ENCODE measurements around the gene RBBP6.
A peak's percentile ranks its signal among the peaks of the same experiment; 100 is the strongest.
"Not testable (repeated sequence)": the region's sequence is repeated elsewhere in the genome, so short reads cannot be mapped to it uniquely, and the experiment has no call there.

The RBBP6 gene

DNA sequence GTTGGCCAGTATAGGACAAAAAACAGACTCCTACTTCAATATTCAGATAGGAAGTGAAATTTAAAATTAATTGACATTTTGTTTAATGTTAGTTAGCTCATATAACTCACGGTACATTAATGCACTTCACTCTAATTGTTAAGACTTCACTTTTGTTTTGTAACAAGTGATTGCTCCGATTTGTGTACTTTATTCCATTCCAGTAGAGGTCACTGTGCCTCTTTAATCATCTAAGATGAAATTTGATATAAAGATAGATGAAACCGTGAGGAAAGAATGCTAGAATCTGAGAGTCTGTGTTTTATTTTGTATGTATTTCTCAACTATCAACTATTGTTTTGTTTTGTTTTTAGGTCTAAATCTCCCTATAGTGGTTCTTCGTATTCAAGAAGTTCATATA, 29.0 kb downstream of the RBBP6 start:
- DNase-seq (ENCODE audit: low read depth in 3 of 3): no peak

DNA sequence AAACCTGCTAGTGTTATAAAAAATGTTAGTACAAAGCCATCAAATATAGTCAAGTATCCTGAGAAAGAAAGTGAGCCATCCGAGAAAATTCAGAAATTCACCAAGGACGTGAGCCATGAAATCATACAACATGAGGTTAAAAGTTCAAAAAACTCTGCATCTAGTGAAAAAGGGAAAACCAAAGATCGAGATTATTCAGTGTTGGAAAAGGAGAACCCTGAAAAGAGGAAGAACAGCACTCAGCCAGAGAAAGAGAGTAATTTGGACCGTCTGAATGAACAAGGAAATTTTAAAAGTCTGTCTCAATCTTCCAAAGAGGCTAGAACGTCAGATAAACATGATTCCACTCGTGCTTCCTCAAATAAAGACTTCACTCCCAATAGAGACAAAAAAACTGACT, 31.7 kb downstream of the RBBP6 start:
- DNase-seq (ENCODE audit: low read depth in 3 of 3): no peak

DNA sequence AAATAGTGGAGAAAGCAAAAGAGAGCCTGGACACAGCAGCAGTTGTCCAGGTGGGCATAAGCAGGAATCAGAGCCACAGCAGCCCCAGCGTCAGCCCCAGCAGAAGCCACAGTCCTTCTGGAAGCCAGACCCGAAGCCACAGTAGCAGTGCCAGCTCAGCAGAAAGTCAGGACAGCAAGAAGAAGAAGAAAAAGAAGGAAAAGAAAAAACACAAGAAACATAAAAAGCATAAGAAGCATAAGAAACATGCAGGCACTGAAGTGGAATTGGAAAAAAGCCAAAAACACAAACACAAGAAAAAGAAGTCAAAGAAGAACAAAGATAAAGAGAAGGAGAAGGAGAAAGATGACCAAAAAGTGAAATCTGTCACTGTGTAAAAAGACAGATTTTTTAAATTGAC, 32.7 kb downstream of the RBBP6 start:
- no peak for DNase-seq (ENCODE audit: low read depth in 3 of 3)

DNA sequence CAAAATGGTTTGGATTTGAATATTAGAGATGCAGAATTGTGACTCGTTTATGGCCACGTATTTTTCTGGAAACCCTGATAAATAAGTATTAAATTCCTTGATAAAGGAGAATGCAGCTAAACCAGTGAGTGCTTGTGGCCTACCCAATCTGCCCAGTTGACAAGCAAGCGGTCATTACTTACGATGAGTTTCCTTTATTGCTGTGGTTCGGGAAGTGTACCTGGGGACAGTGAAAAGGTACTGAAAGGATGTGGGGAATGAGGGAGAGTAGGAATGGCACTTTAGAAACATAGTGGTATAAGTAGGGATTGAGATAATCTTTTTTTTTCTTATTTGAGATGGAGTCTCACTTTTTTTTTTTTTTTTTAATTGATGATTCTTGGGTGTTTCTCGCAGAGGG, 33.8 kb downstream of the RBBP6 start:
- DNase-seq (ENCODE audit: low read depth in 3 of 3): no peak

DNA sequence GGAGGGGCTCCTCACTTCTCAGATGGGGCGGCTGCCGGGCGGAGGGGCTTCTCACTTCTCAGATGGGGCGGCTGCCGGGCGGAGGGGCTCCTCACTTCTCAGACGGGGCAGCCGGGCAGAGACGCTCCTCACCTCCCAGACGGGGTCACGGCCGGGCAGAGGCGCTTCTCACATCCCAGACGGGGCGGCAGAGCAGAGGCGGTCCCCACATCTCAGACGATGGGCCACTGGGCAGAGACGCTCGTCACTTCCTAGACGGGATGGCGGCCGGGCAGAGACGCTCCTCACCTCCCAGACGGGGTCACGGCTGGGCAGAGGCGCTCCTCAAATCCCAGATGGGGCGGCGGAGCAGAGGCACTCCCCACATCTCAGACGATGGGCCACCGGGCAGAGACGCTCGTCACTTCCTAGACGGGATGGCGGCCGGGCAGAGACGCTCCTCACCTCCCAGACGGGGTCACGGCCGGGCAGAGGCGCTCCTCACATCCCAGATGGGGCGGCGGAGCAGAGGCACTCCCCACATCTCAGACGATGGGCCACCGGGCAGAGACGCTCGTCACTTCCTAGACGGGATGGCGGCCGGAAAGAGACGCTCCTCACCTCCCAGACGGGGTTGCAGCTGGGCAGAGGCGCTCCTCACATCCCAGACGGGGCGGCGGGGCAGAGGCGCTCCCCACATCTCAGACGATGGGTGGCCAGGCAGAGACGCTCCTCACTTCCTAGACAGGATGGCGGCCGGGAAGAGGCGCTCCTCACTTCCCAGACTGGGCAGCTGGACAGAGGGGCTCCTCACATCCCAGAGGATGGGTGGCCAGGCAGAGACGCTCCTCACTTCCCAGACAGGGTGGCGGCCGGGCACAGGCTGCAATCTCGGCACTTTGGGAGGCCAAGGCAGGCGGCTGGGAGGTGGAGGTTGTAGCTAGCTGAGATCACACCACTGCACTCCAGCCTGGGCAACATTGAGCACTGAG, 35.4 kb downstream of the RBBP6 start:
- DNase-seq (ENCODE audit: low read depth in 3 of 3): not testable (repeated sequence)

DNA sequence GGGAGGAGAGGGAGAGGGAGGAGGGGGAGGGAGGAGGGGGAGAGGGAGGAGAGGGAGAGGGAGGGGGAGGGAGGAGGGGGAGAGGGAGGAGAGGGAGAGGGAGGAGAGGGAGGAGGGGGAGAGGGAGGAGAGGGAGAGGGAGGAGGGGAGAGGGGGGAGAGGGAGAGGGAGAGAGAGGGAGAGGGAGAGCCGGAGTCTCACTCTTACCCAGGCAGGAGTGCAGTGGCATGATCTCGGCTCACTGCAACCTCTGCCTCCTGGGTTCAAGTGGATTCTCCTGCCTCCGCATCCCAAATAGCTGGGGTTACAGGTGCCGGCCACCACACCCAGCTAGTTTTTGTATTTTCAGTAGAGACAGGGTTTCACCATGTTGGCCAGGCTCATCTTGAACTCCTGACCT, 36.4 kb downstream of the RBBP6 start:
- DNase-seq (ENCODE audit: low read depth in 3 of 3): not testable (repeated sequence)

DNA sequence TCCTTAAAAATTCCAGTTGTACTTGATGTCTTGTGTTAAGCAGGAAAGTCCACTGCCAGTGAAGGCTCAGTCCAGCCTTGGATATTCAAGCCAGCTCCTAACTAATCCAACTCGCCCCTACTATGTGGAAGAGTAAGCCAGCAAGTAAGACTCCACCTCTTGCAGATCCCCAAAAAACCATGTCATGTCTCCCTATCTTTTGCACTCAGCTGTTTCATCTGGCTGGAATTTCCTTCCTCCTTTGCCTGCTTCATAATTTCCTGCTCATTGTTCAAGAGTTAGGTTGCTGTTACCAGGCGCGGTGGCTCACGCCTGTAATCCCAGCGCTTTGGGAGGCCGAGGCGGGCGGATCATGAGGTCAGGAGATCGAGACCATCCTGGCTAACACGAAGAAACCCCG, 37.8 kb downstream of the RBBP6 start:
- DNase-seq (ENCODE audit: low read depth in 3 of 3): no peak

DNA sequence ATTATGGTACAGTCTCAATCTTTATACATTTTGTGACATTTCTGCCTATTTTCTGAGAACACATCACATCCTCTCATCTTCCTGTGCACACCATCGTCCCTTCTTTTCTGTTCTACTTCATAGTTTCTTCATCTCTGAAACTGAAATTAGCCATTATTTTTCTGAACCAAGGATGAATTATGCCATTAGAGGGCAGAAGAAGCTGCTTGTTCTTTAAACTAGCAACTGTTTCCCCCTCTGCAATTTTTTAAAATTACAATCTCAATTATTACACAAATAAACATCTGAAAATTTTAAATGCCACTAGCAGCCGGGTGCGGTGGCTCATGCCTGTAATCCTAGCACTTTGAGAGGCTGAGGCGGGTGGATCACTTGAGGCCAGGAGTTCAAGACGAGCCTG, 41.3 kb downstream of the RBBP6 start:
- DNase-seq (ENCODE audit: low read depth in 3 of 3): no peak

DNA sequence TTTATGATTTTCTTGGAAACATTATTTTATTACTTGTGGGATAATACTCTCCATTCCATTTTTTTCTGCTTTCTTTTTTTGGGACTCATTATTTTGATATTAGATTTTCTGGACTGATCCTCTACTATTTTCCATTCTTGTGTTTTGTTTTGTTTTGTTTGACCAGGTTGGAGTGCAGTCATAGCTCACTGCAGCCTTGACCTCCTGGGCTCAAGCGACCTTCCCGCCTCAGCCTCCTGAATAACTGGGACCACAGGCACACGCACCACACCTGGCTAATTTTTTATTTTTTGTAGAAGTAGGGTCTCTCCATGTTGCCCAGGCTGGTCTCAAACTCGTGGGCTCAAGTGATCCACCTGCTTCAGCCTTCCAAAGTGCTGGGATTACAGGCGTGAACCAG, 44.1 kb downstream of the RBBP6 start:
- DNase-seq (ENCODE audit: low read depth in 3 of 3): no peak

DNA sequence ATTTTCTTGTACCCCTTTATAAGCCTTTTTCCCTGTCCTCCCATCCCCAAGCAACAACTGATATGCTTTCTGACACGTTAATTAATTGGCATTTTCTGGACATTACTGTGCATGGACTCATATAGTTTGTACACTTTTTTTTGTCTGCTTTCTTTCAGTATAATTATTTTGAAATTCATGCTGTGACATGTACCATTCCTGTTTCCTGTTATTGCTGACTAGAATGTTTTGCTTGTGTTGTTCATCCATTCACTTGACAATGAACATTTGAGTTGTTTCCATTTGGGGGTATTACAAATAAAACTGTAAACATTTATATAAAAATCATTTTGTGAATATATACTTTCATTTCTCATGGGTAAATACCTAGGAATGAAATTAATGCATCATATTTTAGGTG, 50.6 kb downstream of the RBBP6 start:
- no peak for DNase-seq (ENCODE audit: low read depth in 3 of 3)

DNA sequence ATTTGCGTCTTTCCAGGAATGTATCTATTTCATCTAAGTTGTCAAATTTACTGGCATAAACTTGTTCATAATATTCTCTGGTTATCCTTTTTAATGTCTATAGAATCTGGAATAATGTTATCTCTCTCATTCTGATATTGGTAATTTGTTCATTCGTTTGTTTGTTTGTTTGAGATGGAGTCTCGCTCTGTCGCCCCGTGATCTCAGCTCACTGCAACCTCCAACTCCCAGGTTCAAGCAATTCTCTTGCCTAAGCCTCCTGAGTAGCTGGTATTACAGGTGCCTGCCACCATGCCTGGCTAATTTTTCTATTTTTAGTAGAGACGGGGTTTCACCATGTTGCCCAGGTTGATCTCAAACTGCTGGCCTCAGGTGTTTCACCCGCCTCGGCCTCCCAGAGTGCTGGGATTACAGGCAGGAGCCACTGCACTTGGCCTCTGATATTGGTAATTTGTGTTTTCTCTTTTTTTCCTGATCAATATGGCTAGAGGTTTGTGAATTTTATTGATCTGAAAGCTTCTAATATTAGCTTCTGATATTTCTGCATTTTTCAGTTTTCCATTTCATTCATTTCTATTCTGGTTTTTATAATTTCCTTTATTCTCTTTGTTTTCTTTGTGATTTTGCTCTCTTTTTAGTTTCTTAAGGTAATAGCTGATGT, 59.5 kb downstream of the RBBP6 start:
- no peak for DNase-seq (ENCODE audit: low read depth in 3 of 3)

DNA sequence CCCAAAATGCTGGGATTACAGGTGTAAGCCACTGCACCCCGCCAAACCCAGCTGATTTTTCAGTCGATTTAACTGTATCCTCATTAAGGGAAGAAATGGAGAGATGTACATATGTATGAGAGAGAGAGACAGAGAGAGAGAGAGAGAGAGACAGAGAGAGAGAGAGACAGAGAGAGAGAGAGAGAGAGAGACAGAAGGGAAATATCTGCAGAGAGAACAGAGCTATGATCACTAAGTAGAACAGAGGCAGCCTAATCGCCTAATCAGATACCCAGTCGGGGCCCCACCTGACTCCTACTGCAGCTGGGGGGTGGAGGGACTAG, 70.0 kb downstream of the RBBP6 start:
- no peak for DNase-seq (ENCODE audit: low read depth in 3 of 3)

DNA sequence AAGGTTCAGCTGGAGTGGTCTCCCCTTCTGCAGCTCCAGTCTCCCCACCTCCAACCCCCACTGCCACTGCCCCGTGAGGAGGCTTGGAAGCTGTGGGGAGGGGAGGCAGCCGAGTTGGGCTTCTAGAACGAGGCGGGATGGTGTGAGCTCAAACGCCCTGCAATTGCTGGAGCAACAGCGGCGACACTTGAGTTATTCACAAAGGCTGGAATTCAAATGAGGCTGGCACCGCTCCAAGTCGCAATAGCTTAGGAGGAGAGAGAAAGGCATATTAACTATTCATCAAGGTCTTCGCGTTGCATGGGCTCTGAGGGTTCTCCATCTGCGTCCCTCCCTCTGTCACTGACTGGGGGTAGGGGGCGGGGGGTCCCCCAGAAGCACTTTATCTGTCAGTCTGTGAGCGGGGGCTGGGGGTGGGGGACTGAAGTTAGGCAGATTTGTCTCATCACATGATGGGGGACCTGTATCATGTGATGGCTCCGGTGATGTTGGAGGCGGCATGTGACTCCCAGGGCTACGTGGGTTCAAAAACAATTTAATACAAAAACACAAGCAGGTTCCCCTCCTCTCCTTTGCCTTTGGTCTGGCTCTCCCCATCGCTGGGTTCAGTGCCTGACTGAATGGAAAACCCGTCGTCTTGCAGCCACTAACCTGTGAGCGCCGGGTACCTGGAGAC, 70.5 kb downstream of the RBBP6 start:
- DNase-seq (ENCODE audit: low read depth in 3 of 3): peak in 1 of 3 donors; percentile 1

DNA sequence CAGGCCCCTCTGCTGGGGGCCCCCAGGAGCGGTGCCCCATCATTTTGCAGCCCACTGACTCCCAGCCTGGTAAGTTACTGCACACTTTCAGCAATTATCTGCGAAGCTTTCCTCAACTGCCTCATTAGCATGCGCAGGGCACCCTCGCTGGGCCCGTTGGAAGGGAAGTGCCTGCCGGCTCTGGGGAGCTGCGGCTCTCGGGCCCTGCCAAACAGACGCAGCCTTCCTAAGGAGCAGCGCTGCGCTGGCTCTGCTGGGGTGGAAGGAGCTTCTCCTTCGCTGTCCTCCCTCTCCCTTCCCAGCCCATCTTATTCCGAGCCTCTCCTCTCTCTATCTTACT, 71.0 kb downstream of the RBBP6 start:
- peak in 1 of 3 donors; percentile 1 for DNase-seq (ENCODE audit: low read depth in 3 of 3)

DNA sequence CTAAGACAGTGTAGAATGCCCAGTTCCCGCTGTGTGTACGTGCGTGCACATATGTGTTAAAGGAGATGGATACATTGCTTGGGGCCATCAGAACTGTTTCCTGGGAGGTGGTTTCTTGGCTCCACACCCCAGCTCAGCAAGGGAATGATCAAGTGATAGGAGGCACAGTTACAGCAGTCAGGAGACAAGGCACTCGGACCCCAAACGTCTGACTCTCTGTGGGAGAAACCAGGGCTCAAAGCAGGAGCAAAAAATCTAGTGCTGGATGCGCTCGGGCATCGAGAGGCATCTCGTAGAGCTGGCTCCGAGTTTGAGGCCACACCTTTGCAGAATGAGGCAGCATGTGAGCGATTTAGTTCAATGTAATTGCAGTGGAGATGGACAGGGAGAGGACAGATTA, 71.9 kb downstream of the RBBP6 start:
- no peak for DNase-seq (ENCODE audit: low read depth in 3 of 3)

DNA sequence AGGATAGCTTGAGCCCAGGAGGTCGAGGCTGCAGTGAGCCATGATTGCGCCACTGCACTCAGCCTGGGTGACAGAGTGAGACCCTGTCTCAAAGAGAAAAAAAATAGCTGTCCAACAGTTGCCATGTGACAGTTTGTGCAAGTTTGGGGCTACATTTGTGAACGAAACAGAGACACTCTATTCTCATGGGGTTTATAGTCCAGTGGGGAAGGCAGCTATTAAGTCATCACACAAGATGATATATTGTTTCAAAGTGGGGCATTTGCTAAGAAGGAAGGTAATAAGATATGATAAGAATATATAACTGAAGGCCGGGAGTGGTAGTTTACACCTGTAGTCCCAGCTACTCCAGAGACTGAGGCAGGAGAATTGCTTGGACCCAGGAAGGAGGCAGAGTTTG, 73.3 kb downstream of the RBBP6 start:
- DNase-seq (ENCODE audit: low read depth in 3 of 3): no peak

DNA sequence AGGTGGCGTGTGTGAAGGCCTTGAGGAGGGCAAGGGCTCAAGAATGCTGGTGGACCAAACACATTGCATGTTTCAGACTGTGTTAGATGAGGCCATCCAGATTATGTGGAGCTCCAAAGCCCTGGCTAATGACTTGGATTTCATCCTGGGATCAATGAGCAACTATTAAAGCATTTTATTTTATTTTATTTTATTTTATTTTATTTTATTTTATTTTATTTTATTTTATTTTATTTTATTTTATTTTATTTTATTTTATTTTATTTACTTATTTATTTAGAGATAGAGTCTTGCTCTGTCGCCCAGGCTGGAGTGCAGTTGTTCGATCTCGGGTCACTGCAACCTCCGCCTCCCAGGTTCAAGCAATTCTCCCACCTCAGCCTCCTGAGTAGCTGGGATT, 73.9 kb downstream of the RBBP6 start:
- not testable (repeated sequence) for DNase-seq (ENCODE audit: low read depth in 3 of 3)

DNA sequence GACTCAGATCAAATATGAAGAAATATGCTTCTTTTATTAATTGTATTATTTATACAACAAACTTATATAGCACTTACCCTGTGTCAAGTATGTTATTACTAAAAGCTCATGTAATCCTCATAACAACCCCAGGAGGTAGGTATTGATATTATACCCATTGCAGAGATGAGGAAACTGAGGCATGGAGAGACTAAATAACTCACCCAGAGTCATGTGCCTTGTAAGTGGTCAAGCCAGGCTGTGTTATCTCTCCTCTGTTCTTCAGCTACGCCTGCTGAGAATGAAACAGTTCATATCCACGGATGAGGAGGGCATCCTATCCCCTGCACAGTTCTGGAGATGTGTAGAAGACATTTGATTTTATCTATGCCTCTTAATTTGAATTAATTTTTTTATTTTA, 78.1 kb downstream of the RBBP6 start:
- DNase-seq (ENCODE audit: low read depth in 3 of 3): no peak

Data from stimulated activated CD4-positive, alpha-beta T cell treated with anti-CD3 and anti-CD28 coated beads, TNF-alpha, amount 100 ng/mL, for 48 hours (primary cell).